Measurements from ENCODE around the gene SOX5. TPM values are rescaled to one million over a fixed set of nuclear protein-coding genes. Genes with fewer than 3 reads are reported as not detected.

Gene SOX5
- total and polyA plus RNA-seq, 11 donors, result 0.49 to 4.9 (median 2.5) TPM

DNA sequence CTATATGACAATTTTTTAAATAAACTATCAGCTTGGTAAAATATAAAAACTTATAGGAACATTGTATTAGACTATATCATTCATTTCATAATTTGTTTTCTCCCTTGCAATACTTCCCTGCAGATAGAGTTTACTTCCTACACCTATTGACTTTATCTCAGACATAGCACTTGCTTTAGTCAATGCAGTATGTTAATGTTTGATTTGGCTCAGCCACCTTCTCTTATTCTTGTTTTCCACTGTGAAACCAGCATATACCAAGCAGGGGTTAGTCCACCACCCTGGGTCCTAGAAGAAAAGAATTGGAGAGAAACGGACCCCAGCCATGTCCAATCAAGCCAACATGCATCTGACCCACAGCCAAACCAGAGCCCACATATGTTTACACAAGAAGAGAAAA, 10.4 kb upstream of the SOX5 start:
- Histone ChIP-seq H3K27me3 (no peaks in the 10 kb centered on the region), H3K4me1 (no peaks in the 10 kb centered on the region), H3K4me3 (no peak overlapping the region), H3K36me3 (no peaks in the 10 kb centered on the region), H3K27ac (no peak overlapping the region), H3K9me3 (no peaks in the 10 kb centered on the region)
- no peak for ATAC-seq
- TF ChIP-seq, protein P1, sequence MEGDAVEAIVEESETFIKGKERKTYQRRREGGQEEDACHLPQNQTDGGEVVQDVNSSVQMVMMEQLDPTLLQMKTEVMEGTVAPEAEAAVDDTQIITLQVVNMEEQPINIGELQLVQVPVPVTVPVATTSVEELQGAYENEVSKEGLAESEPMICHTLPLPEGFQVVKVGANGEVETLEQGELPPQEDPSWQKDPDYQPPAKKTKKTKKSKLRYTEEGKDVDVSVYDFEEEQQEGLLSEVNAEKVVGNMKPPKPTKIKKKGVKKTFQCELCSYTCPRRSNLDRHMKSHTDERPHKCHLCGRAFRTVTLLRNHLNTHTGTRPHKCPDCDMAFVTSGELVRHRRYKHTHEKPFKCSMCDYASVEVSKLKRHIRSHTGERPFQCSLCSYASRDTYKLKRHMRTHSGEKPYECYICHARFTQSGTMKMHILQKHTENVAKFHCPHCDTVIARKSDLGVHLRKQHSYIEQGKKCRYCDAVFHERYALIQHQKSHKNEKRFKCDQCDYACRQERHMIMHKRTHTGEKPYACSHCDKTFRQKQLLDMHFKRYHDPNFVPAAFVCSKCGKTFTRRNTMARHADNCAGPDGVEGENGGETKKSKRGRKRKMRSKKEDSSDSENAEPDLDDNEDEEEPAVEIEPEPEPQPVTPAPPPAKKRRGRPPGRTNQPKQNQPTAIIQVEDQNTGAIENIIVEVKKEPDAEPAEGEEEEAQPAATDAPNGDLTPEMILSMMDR (IDR thresholded peaks at IDR 0.05), result no peak
- no peak for TF ChIP-seq POLR2A (IDR thresholded peaks at IDR 0.05)
- intact Hi-C loops (cut with DNase I), result no loop called here
- 87 to 90% (median 88%) methylated on average over 1 of the region's 1 CpG for WGBS, 4 donors
- DNase-seq, result no peak

DNA sequence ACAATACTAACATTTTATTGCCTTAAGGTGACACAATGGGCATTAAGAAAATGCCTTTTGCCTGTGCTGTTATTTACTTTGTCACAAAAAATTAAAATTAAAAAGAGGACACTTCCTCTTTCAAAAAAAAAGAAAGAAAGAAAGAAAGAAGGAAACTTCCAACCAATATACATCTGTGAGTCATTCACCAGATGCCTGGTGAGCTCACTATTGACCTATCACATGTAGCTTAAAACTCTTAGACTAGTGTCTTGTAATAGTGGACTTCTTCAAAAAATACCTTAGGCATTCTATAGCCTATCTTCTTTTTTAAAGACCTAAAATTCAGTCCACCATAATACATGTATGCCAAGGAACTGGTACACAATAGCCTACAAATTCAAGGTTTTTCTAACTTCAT, 4.9 kb upstream of the SOX5 start:
- Histone ChIP-seq H3K4me3 (no peak overlapping the region), H3K9me3 (no peaks in the 10 kb centered on the region), H3K27me3 (peaks cover 0 to 3% (median 0%) of the 10 kb centered on the region in 9 donors), H3K36me3 (no peaks in the 10 kb centered on the region), H3K27ac (no peak overlapping the region), H3K4me1 (no peaks in the 10 kb centered on the region)
- TF ChIP-seq, protein P1 (IDR thresholded peaks at IDR 0.05), result no peak
- no peak for TF ChIP-seq POLR2A (IDR thresholded peaks at IDR 0.05)
- intact Hi-C loops (cut with DNase I), result no loop called here
- no peak for DNase-seq
- no peak for ATAC-seq

DNA sequence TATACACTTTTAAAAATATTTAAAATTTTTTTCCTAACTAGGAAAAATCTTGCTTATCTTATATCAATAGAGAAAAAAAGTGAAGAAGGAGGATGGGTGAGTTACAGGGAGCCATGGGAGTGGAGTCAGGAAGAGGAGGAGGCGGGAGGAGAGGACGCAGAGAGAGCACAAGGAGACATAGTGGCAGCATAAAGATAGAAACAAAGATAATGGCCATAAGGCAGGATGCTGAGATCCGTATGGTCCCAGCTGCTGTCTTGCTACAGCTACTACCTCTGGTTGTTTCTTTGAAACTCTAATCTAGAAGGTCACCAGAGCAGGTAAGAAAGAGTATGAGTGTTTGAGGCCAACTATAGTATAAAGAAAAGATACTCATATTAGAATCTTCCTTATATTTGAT, 2.6 kb upstream of the SOX5 start:
- ATAC-seq (no peak), DNase-seq (no peak)
- peaks cover 0 to 2% (median 0%) of the 10 kb centered on the region in 12 donors for H3K4me1 ChIP-seq
- peaks cover 0 to 18% (median 7%) of the 10 kb centered on the region in 9 donors for H3K27me3 ChIP-seq
- TF ChIP-seq, protein P1 (IDR thresholded peaks at IDR 0.05), result no peak
- TF ChIP-seq POLR2A (IDR thresholded peaks at IDR 0.05), result no peak
- no peaks in the 10 kb centered on the region for H3K36me3 ChIP-seq
- WGBS, 4 donors, result 63 to 78% (median 66%) methylated on average over 3 of the region's 3 CpGs
- intact Hi-C loops (cut with DNase I), result no loop called here
- H3K4me3 ChIP-seq, result no peak overlapping the region
- no peaks in the 10 kb centered on the region for H3K9me3 ChIP-seq
- H3K27ac ChIP-seq, result no peak overlapping the region

DNA sequence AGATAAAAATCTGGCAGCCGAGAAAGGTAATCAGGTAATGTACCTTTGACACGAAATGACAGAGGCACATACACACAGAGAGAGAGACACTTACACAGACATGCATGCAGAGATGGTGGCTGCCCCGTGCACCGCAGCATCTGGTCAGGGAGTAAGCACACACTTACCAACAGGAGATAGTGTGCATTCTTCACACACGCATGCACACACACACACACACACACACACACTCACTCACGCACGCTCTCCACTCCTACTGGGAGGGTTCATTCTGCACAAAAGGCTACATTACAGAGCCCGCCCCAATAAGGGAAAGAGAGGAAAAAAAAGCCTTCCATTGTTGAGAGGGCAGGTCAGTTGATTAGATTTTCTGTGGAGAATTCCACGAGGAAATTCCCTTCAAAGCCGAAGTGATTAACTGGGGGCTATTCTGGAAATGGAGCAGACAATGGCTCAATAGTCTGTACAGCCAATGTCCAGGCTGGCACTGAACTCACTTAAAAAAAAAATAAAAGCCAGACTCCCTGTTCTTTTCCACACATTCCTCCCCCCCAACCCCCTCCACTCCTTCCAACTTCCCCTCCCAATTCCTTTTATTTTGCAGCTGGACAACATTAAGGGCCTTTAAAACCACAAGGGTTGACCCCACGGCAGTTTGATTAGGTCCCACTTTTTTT, 1.4 kb upstream of the SOX5 start:
- 10 to 23% (median 15%) methylated on average over 11 of the region's 11 CpGs for WGBS, 4 donors

More for the DNA sequence above, 1.4 kb upstream of the SOX5 start:
- TF ChIP-seq POLR2A (IDR thresholded peaks at IDR 0.05), result no peak
- TF ChIP-seq, protein P1 (IDR thresholded peaks at IDR 0.05), result peak in 1 of 12 donors; percentile 1
- Histone ChIP-seq H3K27me3 (peaks cover 0 to 22% (median 7%) of the 10 kb centered on the region in 9 donors), H3K9me3 (no peaks in the 10 kb centered on the region), H3K4me1 (peaks cover 0 to 2% (median 0%) of the 10 kb centered on the region in 12 donors), H3K4me3 (peak overlapping the region in 11 of 12 donors; percentile 20 to 60 (median 47)), H3K27ac (peak overlapping the region in 2 of 12 donors; percentile 3 to 23), H3K36me3 (no peaks in the 10 kb centered on the region)
- DNase-seq, result peak in 1 of 5 donors; percentile 44
- intact Hi-C loops (cut with DNase I), result no loop called here
- peak; percentile 43 to 57 (median 48) for ATAC-seq

Measured in heart left ventricle (tissue), 16 donors.